OCI-LY1 (cell line): ENCODE data around the gene FOXF1.

ENCODE experiments used
- H2AFZ ChIP-seq: fragments of 200-600 bp; sonication (generic), shearing (Covaris generic); 2 replicates; pipeline ENCODE4 v1.6.0; 2014; ENCODE audit warnings: antibody characterized with exemption, mild to moderate bottlenecking, low read length
- H3F3A ChIP-seq: fragments of 200-600 bp; sonication (generic), shearing (Covaris generic); 2 replicates; pipeline ENCODE4 v1.6.0; 2014; ENCODE audit warnings: mild to moderate bottlenecking, antibody characterized with exemption, low read length, moderate library complexity; ENCODE audit not compliant: insufficient read depth
- H3K27ac ChIP-seq: fragments of 200-600 bp; sonication (generic); 2 replicates; pipeline ENCODE4 v1.5.1; 2014; ENCODE audit warnings: low read length, mixed run types, mild to moderate bottlenecking, low read depth; ENCODE audit not compliant: poor library complexity, severe bottlenecking
- H3K27me3 ChIP-seq: fragments of 200-600 bp; sonication (generic); 2 replicates; pipeline ENCODE4 v1.6.0; 2014; ENCODE audit warnings: antibody characterized with exemption, mild to moderate bottlenecking, low read length, moderate library complexity; ENCODE audit not compliant: insufficient read depth
- H3K36me3 ChIP-seq: fragments of 200-600 bp; sonication (generic); 2 replicates; pipeline ENCODE4 v1.6.1; 2014; ENCODE audit warnings: mild to moderate bottlenecking, antibody characterized with exemption, low read length, moderate library complexity, mixed read lengths; ENCODE audit not compliant: insufficient read depth
- H3K4me1 ChIP-seq: fragments of 200-600 bp; sonication (generic); 2 replicates; pipeline ENCODE4 v1.5.1; 2014; ENCODE audit warnings: mild to moderate bottlenecking, low read length, moderate library complexity; ENCODE audit not compliant: insufficient read depth, severe bottlenecking
- H3K4me2 ChIP-seq: fragments of 200-600 bp; sonication (generic), shearing (Covaris generic); 2 replicates; pipeline ENCODE4 v1.6.1; 2014; ENCODE audit warnings: low read length
- H3K4me3 ChIP-seq: fragments of 200-600 bp; sonication (generic); 2 replicates; pipeline ENCODE4 v1.5.1; 2014; ENCODE audit warnings: low read length, low read depth, mild to moderate bottlenecking, mixed read lengths; ENCODE audit not compliant: poor library complexity, severe bottlenecking
- H3K79me2 ChIP-seq: fragments of 200-600 bp; shearing (Covaris generic); 2 replicates; pipeline ENCODE4 v1.6.1; 2016; ENCODE audit warnings: mixed run types, low read length, mixed read lengths; ENCODE audit not compliant: insufficient read depth
- H3K9ac ChIP-seq: fragments of 200-600 bp; sonication (generic), shearing (Covaris generic); 2 replicates; pipeline ENCODE4 v1.6.1; 2014; ENCODE audit warnings: mild to moderate bottlenecking, low read length, mixed read lengths
- H3K9me2 ChIP-seq: fragments of 200-600 bp; sonication (generic), shearing (Covaris generic); 2 replicates; pipeline ENCODE4 v1.6.1; 2014; ENCODE audit warnings: low read depth, mild to moderate bottlenecking, low read length, mixed read lengths
- H3K9me3 ChIP-seq: fragments of 200-600 bp; shearing (Covaris generic); 2 replicates; pipeline ENCODE4 v1.6.1; 2014; ENCODE audit warnings: low read length, mixed read lengths
- H4K20me1 ChIP-seq: fragments of 200-600 bp; sonication (generic), shearing (Covaris generic); 2 replicates; pipeline ENCODE4 v1.6.0; 2016; ENCODE audit warnings: mild to moderate bottlenecking, low read length; ENCODE audit not compliant: insufficient read depth
- CTCF ChIP-seq: fragments of 200-600 bp; sonication (generic), shearing (Covaris generic); IDR thresholded peaks from 2 replicates; pipeline ENCODE4 v1.5.1; 2017; ENCODE audit warnings: mild to moderate bottlenecking, antibody characterized with exemption, low read length, moderate library complexity, mixed read lengths
- EZH2 ChIP-seq: fragments of 200-600 bp; sonication (generic), shearing (Covaris generic); IDR thresholded peaks from 2 replicates; pipeline ENCODE4 v1.8.0; 2017; ENCODE audit warnings: borderline replicate concordance, mixed run types, mild to moderate bottlenecking, antibody characterized with exemption, low read length, moderate library complexity, mixed read lengths

The FOXF1 gene

GRCh38 chr16:86545481-86545880, 35.2 kb downstream of the FOXF1 start:
- Histone ChIP-seq H3K79me2 (no peaks in the 10 kb centered on the region), H3K4me1 (peaks cover 34% of the 10 kb centered on the region), H2AFZ (no peak overlapping the region), H3K9me3 (no peaks in the 10 kb centered on the region), H3K9me2 (no peaks in the 10 kb centered on the region), H3K27me3 (no peaks in the 10 kb centered on the region), H3K9ac (no peak overlapping the region), H3K36me3 (peaks cover 60% of the 10 kb centered on the region), H3F3A (no peaks in the 10 kb centered on the region), H3K4me3 (no peak overlapping the region), H3K27ac (no peak overlapping the region), H3K4me2 (no peak overlapping the region), H4K20me1 (no peaks in the 10 kb centered on the region)
- TF ChIP-seq CTCF (no peak), EZH2 (no peak)

GRCh38 chr16:86545954-86546637, 35.8 kb downstream of the FOXF1 start:
- Histone ChIP-seq H3K4me1 (peaks cover 28% of the 10 kb centered on the region), H3K27me3 (no peaks in the 10 kb centered on the region), H3K9me2 (no peaks in the 10 kb centered on the region), H2AFZ (no peak overlapping the region), H3K4me3 (no peak overlapping the region), H3K9me3 (no peaks in the 10 kb centered on the region), H3K9ac (no peak overlapping the region), H3F3A (no peaks in the 10 kb centered on the region), H3K36me3 (peaks cover 58% of the 10 kb centered on the region), H3K27ac (no peak overlapping the region), H3K4me2 (no peak overlapping the region), H3K79me2 (no peaks in the 10 kb centered on the region), H4K20me1 (no peaks in the 10 kb centered on the region)
- TF ChIP-seq CTCF (no peak), EZH2 (no peak)

GRCh38 chr16:86546638-86547013, 36.3 kb downstream of the FOXF1 start:
- no peaks in the 10 kb centered on the region for H3K9me3 ChIP-seq
- H3K4me1 ChIP-seq: peaks cover 23% of the 10 kb centered on the region
- no peaks in the 10 kb centered on the region for H3K9me2 ChIP-seq
- no peaks in the 10 kb centered on the region for H3K79me2 ChIP-seq
- H3K4me2 ChIP-seq: no peak overlapping the region
- H3K4me3 ChIP-seq: no peak overlapping the region
- no peaks in the 10 kb centered on the region for H3F3A ChIP-seq
- no peak overlapping the region for H3K27ac ChIP-seq
- peaks cover 57% of the 10 kb centered on the region for H3K36me3 ChIP-seq
- no peak for TF ChIP-seq CTCF
- TF ChIP-seq EZH2: no peak
- H2AFZ ChIP-seq: no peak overlapping the region
- no peak overlapping the region for H3K9ac ChIP-seq
- H4K20me1 ChIP-seq: no peaks in the 10 kb centered on the region
- no peaks in the 10 kb centered on the region for H3K27me3 ChIP-seq
